ENCODE measurements around the gene ZC2HC1C.

DNA sequence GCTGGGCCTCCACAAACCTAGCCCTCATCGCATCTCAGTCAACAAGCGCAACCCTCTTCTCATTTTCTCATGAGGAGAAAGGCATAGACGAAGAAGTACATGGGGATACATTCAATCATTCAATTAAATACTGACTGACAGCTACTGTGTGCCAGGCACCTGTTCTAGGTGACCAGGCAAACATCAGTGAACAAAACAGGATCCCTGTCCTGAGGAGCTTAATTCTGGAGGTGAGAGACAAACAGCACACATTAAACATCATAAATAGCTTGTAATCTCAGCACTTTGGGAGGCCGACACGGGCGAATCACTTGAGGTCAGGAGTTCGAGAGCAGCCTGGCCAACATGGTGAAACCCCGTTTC, 5.3 kb upstream of the ZC2HC1C start:
- TF ChIP-seq, protein P1, sequence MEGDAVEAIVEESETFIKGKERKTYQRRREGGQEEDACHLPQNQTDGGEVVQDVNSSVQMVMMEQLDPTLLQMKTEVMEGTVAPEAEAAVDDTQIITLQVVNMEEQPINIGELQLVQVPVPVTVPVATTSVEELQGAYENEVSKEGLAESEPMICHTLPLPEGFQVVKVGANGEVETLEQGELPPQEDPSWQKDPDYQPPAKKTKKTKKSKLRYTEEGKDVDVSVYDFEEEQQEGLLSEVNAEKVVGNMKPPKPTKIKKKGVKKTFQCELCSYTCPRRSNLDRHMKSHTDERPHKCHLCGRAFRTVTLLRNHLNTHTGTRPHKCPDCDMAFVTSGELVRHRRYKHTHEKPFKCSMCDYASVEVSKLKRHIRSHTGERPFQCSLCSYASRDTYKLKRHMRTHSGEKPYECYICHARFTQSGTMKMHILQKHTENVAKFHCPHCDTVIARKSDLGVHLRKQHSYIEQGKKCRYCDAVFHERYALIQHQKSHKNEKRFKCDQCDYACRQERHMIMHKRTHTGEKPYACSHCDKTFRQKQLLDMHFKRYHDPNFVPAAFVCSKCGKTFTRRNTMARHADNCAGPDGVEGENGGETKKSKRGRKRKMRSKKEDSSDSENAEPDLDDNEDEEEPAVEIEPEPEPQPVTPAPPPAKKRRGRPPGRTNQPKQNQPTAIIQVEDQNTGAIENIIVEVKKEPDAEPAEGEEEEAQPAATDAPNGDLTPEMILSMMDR (optimal IDR thresholded peaks at IDR 0.05 in 1 of 3, IDR thresholded peaks at IDR 0.05 in 1 of 3, conservative IDR thresholded peaks at IDR 0.05 in 1 of 3; ENCODE audit: extremely low read depth in 1 of 3, insufficient read depth in 2 of 3, low read length in 3 of 3): no peak
- no peak for TF ChIP-seq EZH2 (IDR thresholded peaks at IDR 0.05; ENCODE audit: low read length)
